ENCODE data around the gene FAM184B. TPM values are rescaled to one million over a fixed set of nuclear protein-coding genes. Genes with fewer than 3 reads are reported as not detected.

Gene FAM184B
- total RNA-seq, 1 experiment from 2014 or later = 0.07 TPM

DNA sequence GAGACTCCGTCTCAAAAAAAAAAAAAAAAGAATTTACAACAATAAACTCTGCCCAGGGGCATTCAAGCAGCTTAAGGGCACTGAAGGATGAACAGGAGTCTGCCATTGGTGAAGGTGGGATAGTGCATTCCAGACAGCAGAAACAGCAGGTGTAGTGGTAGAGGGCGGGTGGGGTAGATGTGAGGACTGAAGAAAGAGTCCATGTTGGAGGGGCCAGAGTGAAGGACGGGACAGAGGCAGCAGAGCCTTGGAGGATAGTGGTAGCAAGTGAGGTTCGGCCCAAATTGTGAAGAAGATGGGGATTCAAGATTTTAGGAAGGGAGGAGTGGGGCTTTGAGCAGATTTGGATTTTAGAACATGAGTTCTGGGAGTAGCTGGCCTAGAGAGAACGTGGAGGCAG, 91.3 kb downstream of the FAM184B start:
- no peak for ATAC-seq
- H2AFZ ChIP-seq (ENCODE audit: low read depth, low read length, poor library complexity, severe bottlenecking) = no peak overlapping the region
- POLR2A ChIA-PET = no interaction called here
- no peak for DNase-seq (ENCODE audit: low read depth, low spot score)
- no peaks in the 10 kb centered on the region for H3K36me3 ChIP-seq (ENCODE audit: control insufficient read depth in 1 of 2, insufficient read depth in 2 of 2, low read length in 2 of 2)
- no peak overlapping the region for H3K9ac ChIP-seq (ENCODE audit: low read length)
- no peak overlapping the region for H3K4me2 ChIP-seq (ENCODE audit: low read length)
- H3K27ac ChIP-seq (ENCODE audit: low read depth, low read length) = no peak overlapping the region
- no peaks in the 10 kb centered on the region for H3K79me2 ChIP-seq (ENCODE audit: insufficient read depth, low read length)
- BruUV-seq (replicated peaks) = no TSS peak
- TF ChIP-seq FOSL1 (IDR thresholded peaks at IDR 0.05; ENCODE audit: low read depth) = no peak
- no peak for TF ChIP-seq SRF (IDR thresholded peaks at IDR 0.05; ENCODE audit: low read depth)
- no peak for TF ChIP-seq CBX3 (IDR thresholded peaks at IDR 0.05; ENCODE audit: low read depth)
- H3K27me3 ChIP-seq (ENCODE audit: insufficient read depth, low read length) = no peaks in the 10 kb centered on the region
- no peak overlapping the region for H3K4me3 ChIP-seq (replicated peaks in 1 of 2; ENCODE audit: low read depth in 1 of 2, low read length in 2 of 2)
- H3K4me1 ChIP-seq (ENCODE audit: control insufficient read depth in 1 of 2, insufficient read depth in 2 of 2, low read length in 2 of 2) = peaks cover 0 to 13% of the 10 kb centered on the region in 2 experiments; a peak in 3 of 4 replicates
- no peaks in the 10 kb centered on the region for H4K20me1 ChIP-seq (ENCODE audit: insufficient read depth)
- H3K9me2 ChIP-seq (ENCODE audit: insufficient read depth) = no peaks in the 10 kb centered on the region
- H3K9me3 ChIP-seq (ENCODE audit: control insufficient read depth in 1 of 2, insufficient read depth in 1 of 2, low read depth in 1 of 2, low read length in 2 of 2) = no peaks in the 10 kb centered on the region
- intact Hi-C loops (cut with micrococcal nuclease) = no loop called here
- RAD21 ChIA-PET (ENCODE audit: low non-redundant PET in 1 of 2, low total read pairs in 2 of 2, uncharacterized antibody in 2 of 2, unreplicated experiment in 2 of 2) = no interaction called here
- CTCF ChIA-PET = no interaction called here

DNA sequence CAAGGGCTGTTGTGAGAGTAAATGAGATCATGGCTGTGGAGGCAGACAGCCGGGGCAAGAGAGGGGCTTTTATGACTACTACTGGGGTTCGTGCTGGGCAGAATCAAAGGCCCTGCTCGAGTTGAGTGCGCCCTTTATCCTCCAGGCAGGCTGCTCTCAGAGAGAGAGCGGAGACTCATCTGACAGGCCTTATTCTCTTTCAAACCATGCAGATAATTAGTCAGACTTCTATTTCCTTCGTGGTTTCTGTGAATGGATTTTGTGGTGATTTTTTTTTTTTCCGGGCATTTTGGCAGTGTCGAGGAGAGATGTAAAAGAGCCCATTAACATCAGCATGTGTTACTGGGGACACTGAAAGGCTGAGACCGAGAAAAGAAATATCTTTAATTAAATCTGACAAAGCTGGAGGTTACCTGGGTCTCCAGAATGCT, 93.4 kb downstream of the FAM184B start:
- no peaks in the 10 kb centered on the region for H3K9me3 ChIP-seq (ENCODE audit: control insufficient read depth in 1 of 2, insufficient read depth in 1 of 2, low read depth in 1 of 2, low read length in 2 of 2)
- no peaks in the 10 kb centered on the region for H3K9me2 ChIP-seq (ENCODE audit: insufficient read depth)
- BruUV-seq (replicated peaks) = no TSS peak
- H3K27ac ChIP-seq (ENCODE audit: low read depth, low read length) = no peak overlapping the region
- peaks cover 0 to 13% of the 10 kb centered on the region in 2 experiments; a peak in 3 of 4 replicates for H3K4me1 ChIP-seq (ENCODE audit: control insufficient read depth in 1 of 2, insufficient read depth in 2 of 2, low read length in 2 of 2)
- H3K27me3 ChIP-seq (ENCODE audit: insufficient read depth, low read length) = no peaks in the 10 kb centered on the region
- no peaks in the 10 kb centered on the region for H3K79me2 ChIP-seq (ENCODE audit: insufficient read depth, low read length)
- DNase-seq (ENCODE audit: low read depth, low spot score) = no peak
- H3K4me2 ChIP-seq (ENCODE audit: low read length) = no peak overlapping the region
- ChIA-PET CTCF (no interaction called here), POLR2A (no interaction called here), RAD21 (ENCODE audit: low non-redundant PET in 1 of 2, low total read pairs in 2 of 2, uncharacterized antibody in 2 of 2, unreplicated experiment in 2 of 2) (no interaction called here)
- no peaks in the 10 kb centered on the region for H3K36me3 ChIP-seq (ENCODE audit: control insufficient read depth in 1 of 2, insufficient read depth in 2 of 2, low read length in 2 of 2)
- no peaks in the 10 kb centered on the region for H4K20me1 ChIP-seq (ENCODE audit: insufficient read depth)
- TF ChIP-seq, protein P1, sequence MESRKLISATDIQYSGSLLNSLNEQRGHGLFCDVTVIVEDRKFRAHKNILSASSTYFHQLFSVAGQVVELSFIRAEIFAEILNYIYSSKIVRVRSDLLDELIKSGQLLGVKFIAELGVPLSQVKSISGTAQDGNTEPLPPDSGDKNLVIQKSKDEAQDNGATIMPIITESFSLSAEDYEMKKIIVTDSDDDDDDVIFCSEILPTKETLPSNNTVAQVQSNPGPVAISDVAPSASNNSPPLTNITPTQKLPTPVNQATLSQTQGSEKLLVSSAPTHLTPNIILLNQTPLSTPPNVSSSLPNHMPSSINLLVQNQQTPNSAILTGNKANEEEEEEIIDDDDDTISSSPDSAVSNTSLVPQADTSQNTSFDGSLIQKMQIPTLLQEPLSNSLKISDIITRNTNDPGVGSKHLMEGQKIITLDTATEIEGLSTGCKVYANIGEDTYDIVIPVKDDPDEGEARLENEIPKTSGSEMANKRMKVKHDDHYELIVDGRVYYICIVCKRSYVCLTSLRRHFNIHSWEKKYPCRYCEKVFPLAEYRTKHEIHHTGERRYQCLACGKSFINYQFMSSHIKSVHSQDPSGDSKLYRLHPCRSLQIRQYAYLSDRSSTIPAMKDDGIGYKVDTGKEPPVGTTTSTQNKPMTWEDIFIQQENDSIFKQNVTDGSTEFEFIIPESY (IDR thresholded peaks at IDR 0.05; ENCODE audit: extremely low read depth, insufficient replicate concordance, low read length) = no peak
- no peak for TF ChIP-seq EZH2phosphoT487 (IDR thresholded peaks at IDR 0.05; ENCODE audit: borderline replicate concordance)
- TF ChIP-seq ELF1 (IDR thresholded peaks at IDR 0.05; ENCODE audit: borderline replicate concordance, low read depth) = no peak
- no peak for TF ChIP-seq RAD21 (IDR thresholded peaks at IDR 0.05; ENCODE audit: low read depth)
- TF ChIP-seq, protein P2, sequence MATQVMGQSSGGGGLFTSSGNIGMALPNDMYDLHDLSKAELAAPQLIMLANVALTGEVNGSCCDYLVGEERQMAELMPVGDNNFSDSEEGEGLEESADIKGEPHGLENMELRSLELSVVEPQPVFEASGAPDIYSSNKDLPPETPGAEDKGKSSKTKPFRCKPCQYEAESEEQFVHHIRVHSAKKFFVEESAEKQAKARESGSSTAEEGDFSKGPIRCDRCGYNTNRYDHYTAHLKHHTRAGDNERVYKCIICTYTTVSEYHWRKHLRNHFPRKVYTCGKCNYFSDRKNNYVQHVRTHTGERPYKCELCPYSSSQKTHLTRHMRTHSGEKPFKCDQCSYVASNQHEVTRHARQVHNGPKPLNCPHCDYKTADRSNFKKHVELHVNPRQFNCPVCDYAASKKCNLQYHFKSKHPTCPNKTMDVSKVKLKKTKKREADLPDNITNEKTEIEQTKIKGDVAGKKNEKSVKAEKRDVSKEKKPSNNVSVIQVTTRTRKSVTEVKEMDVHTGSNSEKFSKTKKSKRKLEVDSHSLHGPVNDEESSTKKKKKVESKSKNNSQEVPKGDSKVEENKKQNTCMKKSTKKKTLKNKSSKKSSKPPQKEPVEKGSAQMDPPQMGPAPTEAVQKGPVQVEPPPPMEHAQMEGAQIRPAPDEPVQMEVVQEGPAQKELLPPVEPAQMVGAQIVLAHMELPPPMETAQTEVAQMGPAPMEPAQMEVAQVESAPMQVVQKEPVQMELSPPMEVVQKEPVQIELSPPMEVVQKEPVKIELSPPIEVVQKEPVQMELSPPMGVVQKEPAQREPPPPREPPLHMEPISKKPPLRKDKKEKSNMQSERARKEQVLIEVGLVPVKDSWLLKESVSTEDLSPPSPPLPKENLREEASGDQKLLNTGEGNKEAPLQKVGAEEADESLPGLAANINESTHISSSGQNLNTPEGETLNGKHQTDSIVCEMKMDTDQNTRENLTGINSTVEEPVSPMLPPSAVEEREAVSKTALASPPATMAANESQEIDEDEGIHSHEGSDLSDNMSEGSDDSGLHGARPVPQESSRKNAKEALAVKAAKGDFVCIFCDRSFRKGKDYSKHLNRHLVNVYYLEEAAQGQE (IDR thresholded peaks at IDR 0.05; ENCODE audit: low read depth) = no peak
- no peak for TF ChIP-seq JUND (IDR thresholded peaks at IDR 0.05)
- no peak overlapping the region for H3K4me3 ChIP-seq (replicated peaks in 1 of 2; ENCODE audit: low read depth in 1 of 2, low read length in 2 of 2)
- no peak for ATAC-seq
- intact Hi-C loops (cut with micrococcal nuclease) = no loop called here
- H2AFZ ChIP-seq (ENCODE audit: low read depth, low read length, poor library complexity, severe bottlenecking) = no peak overlapping the region
- no peak overlapping the region for H3K9ac ChIP-seq (ENCODE audit: low read length)

Data from HCT116 (cell line).